HepG2 (cell line): ENCODE results near the gene SYNPR. TPM values are rescaled to one million over a fixed set of nuclear protein-coding genes. Genes with fewer than 3 reads are reported as not detected.

ENCODE experiments used
- ATAC-seq: fragments of 200-7000 bp; cut with Tn5 transposase; 3 replicates; pipeline ENCODE4 v1.9.1; 2020; ENCODE audit warnings: mild to moderate bottlenecking, moderate library complexity
- BruUV-seq: library from RNA; stranded (reverse); fragments of 400-500 nt; replicated peaks from 2 replicates; lab custom pipeline; 2021; lab: Mats Ljungman, UMichigan
- CTCF ChIA-PET: fragments of 300-600 bp; formaldehyde crosslinking; extraction: SDS; loops from one replicate; lab custom pipeline; 2021; ENCODE audit warnings: low total read pairs, inconsistent platforms, low intra/inter-chr PET ratio; lab: Yijun Ruan, JAX
- POLR2A ChIA-PET: fragments of 350-600 bp; sonication (Branson Sonifier 250); formaldehyde crosslinking; loops from one replicate; lab custom pipeline; 2020; ENCODE audit warnings: antibody characterized with exemption, inconsistent platforms; lab: Yijun Ruan, JAX
- DNase-seq: peaks from one replicate; pipeline ENCODE4 v3.0.0-alpha.2; 2015; ENCODE audit warnings: low spot score
- FAIRE-seq: peaks from 3 replicates; lab custom pipeline; 2011; peaks lifted over from hg19 to GRCh38; lab: Jason Lieb, UNC
- H2AFZ ChIP-seq: one replicate; pipeline ENCODE4 v1.6.1; 2011; ENCODE audit warnings: low read length, inconsistent platforms
- H3K27ac ChIP-seq: fragments of 300-600 bp; 3 replicates; pipeline ENCODE4 v1.8.0; 2011; ENCODE audit warnings: mixed run types, mild to moderate bottlenecking, mixed read lengths, low read length, inconsistent platforms; ENCODE audit not compliant: insufficient read depth; ENCODE audit errors: extremely low read length
- H3K27me3 ChIP-seq, 2 experiments: fragments of 200-600 bp in 1 of 2; 2 replicates in 1 of 2; 3 replicates in 1 of 2; pipeline versions ENCODE4 v1.6.0 to v1.8.0; 2011; ENCODE audit warnings: low read length in 2 of 2, mild to moderate bottlenecking in 2 of 2, moderate library complexity in 2 of 2, inconsistent platforms in 1 of 2; ENCODE audit not compliant: insufficient read depth in 2 of 2, control insufficient read depth in 1 of 2
- H3K36me3 ChIP-seq, 2 experiments: fragments of 200-600 bp in 1 of 2; replicated peaks in 1 of 2; 2 replicates in 1 of 2; 3 replicates in 1 of 2; pipeline versions ENCODE4 v1.5.1 to v1.8.0; 2011; ENCODE audit warnings: low read length in 2 of 2, inconsistent platforms in 1 of 2; ENCODE audit not compliant: insufficient read depth in 2 of 2, control insufficient read depth in 1 of 2
- H3K4me1 ChIP-seq: 2 replicates; pipeline ENCODE4 v1.5.1; 2012; ENCODE audit warnings: low read length, inconsistent platforms; ENCODE audit not compliant: insufficient read depth
- H3K4me2 ChIP-seq: 2 replicates; pipeline ENCODE4 v1.6.0; 2011; ENCODE audit warnings: low read depth, low read length, inconsistent platforms
- H3K4me3 ChIP-seq, 3 experiments: fragments of 200-600 bp in 1 of 3; sonication (generic), shearing (Covaris generic) in 1 of 3; replicated peaks in 1 of 3; 2 replicates each; pipeline ENCODE4 v1.5.1; 2011 to 2016; ENCODE audit warnings: low read length in 3 of 3, inconsistent platforms in 2 of 3, low read depth in 2 of 3, mild to moderate bottlenecking in 2 of 3, control low read depth in 1 of 3, mixed read lengths in 1 of 3; ENCODE audit not compliant: insufficient read depth in 1 of 3
- H3K79me2 ChIP-seq: one replicate; pipeline ENCODE4 v1.6.1; 2011; ENCODE audit warnings: low read length, inconsistent platforms; ENCODE audit not compliant: insufficient read depth
- H3K9ac ChIP-seq: 2 replicates; pipeline ENCODE4 v1.6.0; 2011; ENCODE audit warnings: mild to moderate bottlenecking, low read depth, low read length, inconsistent platforms; ENCODE audit not compliant: insufficient read depth
- H3K9me3 ChIP-seq: 2 replicates; pipeline ENCODE4 v1.5.1; 2012; ENCODE audit warnings: mild to moderate bottlenecking, low read length
- H4K20me1 ChIP-seq: 2 replicates; pipeline ENCODE4 v1.6.0; 2011; ENCODE audit warnings: inconsistent platforms, mild to moderate bottlenecking, low read length, moderate library complexity; ENCODE audit not compliant: insufficient read depth
- E2F1 ChIP-seq: sonication (generic); formaldehyde crosslinking; IDR thresholded peaks from 2 replicates; pipeline ENCODE4 v1.5.0; 2020; ENCODE audit warnings: missing genetic modification reagents
- WGBS: methylation state at CpG from one replicate; pipeline ENCODE4 v1.1.6; 2017; ENCODE audit warnings: low lambda C conversion rate; 5-methylcytosine and 5-hydroxymethylcytosine counted together
- in situ Hi-C: cut with HindIII; loops from 2 replicates; pipeline ENCODE4 v1.10.0; 2017; ENCODE audit warnings: low pct_unique_long_range_greater_than_20kb; ENCODE audit not compliant: extremely low pct_ligation_motif_present
- intact Hi-C: fragments of 100-400 bp; cut with micrococcal nuclease; formaldehyde crosslinking; loops from one replicate; pipeline ENCODE4 v1.10.0; 2022; ENCODE audit not compliant: unreplicated experiment
- polyA plus RNA-seq, 8 experiments: library from polyadenylated mRNA; depleted of rRNA in 3 of 8; stranded (reverse) in 7 of 8; unstranded in 1 of 8; fragments of >200 nt; fragmentation: Illumina TruSeq in 4 of 8; extraction: Trizol in 4 of 8; gene quantifications; 2 replicates each; pipeline versions ENCODE4 v1.2.1 to v1.2.3, GENCODE V29; 2011 to 2016; ENCODE audit warnings: low read depth in 4 of 8, missing spikeins in 1 of 8, mixed read lengths in 1 of 8; ENCODE audit not compliant: insufficient read depth in 1 of 8
- total RNA-seq, 5 experiments: library from RNA; depleted of rRNA; stranded (reverse); fragments of >200 nt; fragmentation: Illumina TruSeq; extraction: Trizol; gene quantifications; 2 replicates each; pipeline ENCODE4 v1.2.3, GENCODE V29; 2016; ENCODE audit warnings: low read depth in 1 of 5
- TF ChIP-seq, protein P1 (sequence below): IDR thresholded peaks from 2 replicates; pipeline ENCODE4 v1.4.0; 2020; ENCODE audit warnings: mild to moderate bottlenecking, missing genetic modification reagents

SYNPR gene
- total and polyA plus RNA-seq, 2 of the 13 experiments (the other 11 are each of a cell fraction or from before 2014, with no cell fraction given): 0.04 TPM; not detected in 1

GRCh38 chr3:63513791-63514190 lies 235.7 kb downstream of the SYNPR start (continued):
- TF ChIP-seq, protein P1, sequence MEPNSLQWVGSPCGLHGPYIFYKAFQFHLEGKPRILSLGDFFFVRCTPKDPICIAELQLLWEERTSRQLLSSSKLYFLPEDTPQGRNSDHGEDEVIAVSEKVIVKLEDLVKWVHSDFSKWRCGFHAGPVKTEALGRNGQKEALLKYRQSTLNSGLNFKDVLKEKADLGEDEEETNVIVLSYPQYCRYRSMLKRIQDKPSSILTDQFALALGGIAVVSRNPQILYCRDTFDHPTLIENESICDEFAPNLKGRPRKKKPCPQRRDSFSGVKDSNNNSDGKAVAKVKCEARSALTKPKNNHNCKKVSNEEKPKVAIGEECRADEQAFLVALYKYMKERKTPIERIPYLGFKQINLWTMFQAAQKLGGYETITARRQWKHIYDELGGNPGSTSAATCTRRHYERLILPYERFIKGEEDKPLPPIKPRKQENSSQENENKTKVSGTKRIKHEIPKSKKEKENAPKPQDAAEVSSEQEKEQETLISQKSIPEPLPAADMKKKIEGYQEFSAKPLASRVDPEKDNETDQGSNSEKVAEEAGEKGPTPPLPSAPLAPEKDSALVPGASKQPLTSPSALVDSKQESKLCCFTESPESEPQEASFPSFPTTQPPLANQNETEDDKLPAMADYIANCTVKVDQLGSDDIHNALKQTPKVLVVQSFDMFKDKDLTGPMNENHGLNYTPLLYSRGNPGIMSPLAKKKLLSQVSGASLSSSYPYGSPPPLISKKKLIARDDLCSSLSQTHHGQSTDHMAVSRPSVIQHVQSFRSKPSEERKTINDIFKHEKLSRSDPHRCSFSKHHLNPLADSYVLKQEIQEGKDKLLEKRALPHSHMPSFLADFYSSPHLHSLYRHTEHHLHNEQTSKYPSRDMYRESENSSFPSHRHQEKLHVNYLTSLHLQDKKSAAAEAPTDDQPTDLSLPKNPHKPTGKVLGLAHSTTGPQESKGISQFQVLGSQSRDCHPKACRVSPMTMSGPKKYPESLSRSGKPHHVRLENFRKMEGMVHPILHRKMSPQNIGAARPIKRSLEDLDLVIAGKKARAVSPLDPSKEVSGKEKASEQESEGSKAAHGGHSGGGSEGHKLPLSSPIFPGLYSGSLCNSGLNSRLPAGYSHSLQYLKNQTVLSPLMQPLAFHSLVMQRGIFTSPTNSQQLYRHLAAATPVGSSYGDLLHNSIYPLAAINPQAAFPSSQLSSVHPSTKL (CRISPR knock-in tag): no peak

DNA sequence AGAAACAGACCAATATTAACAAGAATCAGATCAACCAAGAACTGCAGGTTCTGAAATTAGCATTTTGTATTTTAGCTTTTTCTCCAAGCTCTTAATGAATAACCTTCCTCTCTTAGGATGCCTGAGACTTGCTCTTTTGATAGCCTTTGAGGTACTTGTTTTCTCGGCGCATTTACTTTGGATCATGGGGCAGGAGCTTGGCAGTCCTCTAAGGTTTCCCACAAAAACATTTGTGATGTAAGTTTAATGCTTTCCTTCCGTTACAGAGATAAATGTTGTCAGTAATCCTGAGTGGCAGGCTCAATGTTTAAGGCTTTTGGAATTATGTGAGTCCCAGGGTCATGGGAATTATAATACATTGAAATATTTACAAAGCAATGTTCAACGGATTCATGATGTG lies 236.6 kb downstream of the SYNPR start:
- H3K27ac ChIP-seq: no peak overlapping the region
- no peaks in the 10 kb centered on the region for H3K4me1 ChIP-seq
- no peaks in the 10 kb centered on the region for H3K36me3 ChIP-seq
- TF ChIP-seq E2F1 (CRISPR knock-in tag): no peak
- TF ChIP-seq, all 625 proteins: peak for 0
- H3K9ac ChIP-seq: no peak overlapping the region
- WGBS: 34% methylated on average over 4 of the region's 4 CpGs
- BruUV-seq: no TSS peak
- in situ Hi-C loops: no loop called here
- no peak for DNase-seq
- no peaks in the 10 kb centered on the region for H4K20me1 ChIP-seq
- intact Hi-C loops: no loop called here
- ChIA-PET POLR2A (no interaction called here), CTCF (no interaction called here)
- no peaks in the 10 kb centered on the region for H3K79me2 ChIP-seq
- FAIRE-seq: no peak
- no peak overlapping the region for H3K4me3 ChIP-seq
- no peak overlapping the region for H2AFZ ChIP-seq
- ATAC-seq: no peak
- no peaks in the 10 kb centered on the region for H3K27me3 ChIP-seq
- no peaks in the 10 kb centered on the region for H3K9me3 ChIP-seq
- no peak overlapping the region for H3K4me2 ChIP-seq
